ENCODE results near the gene OTUD3.
A peak's percentile ranks its signal among the peaks of the same experiment; 100 is the strongest.
"Not testable (repeated sequence)": the region's sequence is repeated elsewhere in the genome, so short reads cannot be mapped to it uniquely, and the experiment has no call there.

OTUD3 gene

GRCh38 chr1:19877181-19877750 is 4.9 kb upstream of the OTUD3 start:
- no peak overlapping the region for H3K27ac Mint-ChIP-seq (ENCODE audit: low read depth)
- H3K9me3 Mint-ChIP-seq: no peaks in the 10 kb centered on the region
- H3K36me3 Mint-ChIP-seq (ENCODE audit: insufficient read depth): peaks cover 2% of the 10 kb centered on the region
- DNase-seq (ENCODE audit: low spot score in 2 of 2): no peak
- peaks cover 70% of the 10 kb centered on the region for H3K27me3 Mint-ChIP-seq
- H3K4me1 Mint-ChIP-seq: peaks cover 6% of the 10 kb centered on the region
- no peak overlapping the region for H3K4me3 Mint-ChIP-seq
- ATAC-seq (replicated peaks; ENCODE audit: extremely low read depth, poor library complexity, severe bottlenecking): no peak

GRCh38 chr1:19877821-19878636 is 4.2 kb upstream of the OTUD3 start:
- H3K36me3 Mint-ChIP-seq (ENCODE audit: insufficient read depth): peaks cover 4% of the 10 kb centered on the region
- no peak overlapping the region for H3K27ac Mint-ChIP-seq (ENCODE audit: low read depth)
- H3K27me3 Mint-ChIP-seq: peaks cover 63% of the 10 kb centered on the region
- no peak overlapping the region for H3K4me3 Mint-ChIP-seq
- no peaks in the 10 kb centered on the region for H3K9me3 Mint-ChIP-seq
- ATAC-seq (replicated peaks; ENCODE audit: extremely low read depth, poor library complexity, severe bottlenecking): no peak
- peaks cover 10% of the 10 kb centered on the region for H3K4me1 Mint-ChIP-seq
- DNase-seq (ENCODE audit: low spot score in 2 of 2): no peak

GRCh38 chr1:19878637-19878985 is 3.6 kb upstream of the OTUD3 start:
- Mint-ChIP-seq H3K9me3 (no peaks in the 10 kb centered on the region), H3K27me3 (peaks cover 57% of the 10 kb centered on the region), H3K4me3 (no peak overlapping the region), H3K27ac (ENCODE audit: low read depth) (no peak overlapping the region), H3K4me1 (peaks cover 16% of the 10 kb centered on the region), H3K36me3 (ENCODE audit: insufficient read depth) (peaks cover 4% of the 10 kb centered on the region)
- DNase-seq (ENCODE audit: low spot score in 2 of 2) (no peak), ATAC-seq (replicated peaks; ENCODE audit: extremely low read depth, poor library complexity, severe bottlenecking) (no peak)

GRCh38 chr1:19879227-19879626 is 3.0 kb upstream of the OTUD3 start:
- Mint-ChIP-seq H3K4me3 (no peak overlapping the region), H3K9me3 (no peaks in the 10 kb centered on the region), H3K27ac (ENCODE audit: low read depth) (no peak overlapping the region), H3K36me3 (ENCODE audit: insufficient read depth) (peaks cover 4% of the 10 kb centered on the region), H3K27me3 (peaks cover 51% of the 10 kb centered on the region), H3K4me1 (peaks cover 22% of the 10 kb centered on the region)
- no peak for ATAC-seq (replicated peaks; ENCODE audit: extremely low read depth, poor library complexity, severe bottlenecking)
- no peak for DNase-seq (ENCODE audit: low spot score in 2 of 2)

- ATAC-seq (replicated peaks; ENCODE audit: extremely low read depth, poor library complexity, severe bottlenecking): no peak
- DNase-seq (ENCODE audit: low spot score in 2 of 2): no peak
- Mint-ChIP-seq H3K27ac (ENCODE audit: low read depth) (no peak overlapping the region), H3K27me3 (peaks cover 46% of the 10 kb centered on the region), H3K4me3 (no peak overlapping the region), H3K4me1 (peaks cover 27% of the 10 kb centered on the region), H3K9me3 (no peaks in the 10 kb centered on the region), H3K36me3 (ENCODE audit: insufficient read depth) (peaks cover 4% of the 10 kb centered on the region)
These were observed 2.5 kb upstream of the OTUD3 start for GRCh38 chr1:19879661-19880060.

GRCh38 chr1:19880841-19881240 is 1.4 kb upstream of the OTUD3 start:
- Mint-ChIP-seq H3K27me3 (peaks cover 38% of the 10 kb centered on the region), H3K4me1 (peaks cover 38% of the 10 kb centered on the region)
- H3K27ac Mint-ChIP-seq (ENCODE audit: low read depth); H3K36me3 Mint-ChIP-seq (ENCODE audit: insufficient read depth); DNase-seq (ENCODE audit: low spot score in 2 of 2); H3K9me3 Mint-ChIP-seq; ATAC-seq (replicated peaks; ENCODE audit: extremely low read depth, poor library complexity, severe bottlenecking); H3K4me3 Mint-ChIP-seq: not testable (repeated sequence)

GRCh38 chr1:19884312-19884711 is 2.1 kb downstream of the OTUD3 start:
- Mint-ChIP-seq H3K27ac (ENCODE audit: low read depth) (no peak overlapping the region), H3K36me3 (ENCODE audit: insufficient read depth) (peaks cover 4% of the 10 kb centered on the region), H3K9me3 (no peaks in the 10 kb centered on the region), H3K27me3 (peaks cover 4% of the 10 kb centered on the region), H3K4me1 (peaks cover 55% of the 10 kb centered on the region), H3K4me3 (peak overlapping the region; percentile 83)
- no peak for DNase-seq (ENCODE audit: low spot score in 2 of 2)
- ATAC-seq (replicated peaks; ENCODE audit: extremely low read depth, poor library complexity, severe bottlenecking): no peak

- H3K4me3 Mint-ChIP-seq: no peak overlapping the region
- peaks cover 9% of the 10 kb centered on the region for H3K36me3 Mint-ChIP-seq (ENCODE audit: insufficient read depth)
These were observed 3.6 kb downstream of the OTUD3 start for GRCh38 chr1:19885821-19886220.

GRCh38 chr1:19888112-19888511 is 5.9 kb downstream of the OTUD3 start:
- no peak overlapping the region for H3K4me3 Mint-ChIP-seq
- H3K4me1 Mint-ChIP-seq: peaks cover 68% of the 10 kb centered on the region
- H3K27ac Mint-ChIP-seq (ENCODE audit: low read depth): no peak overlapping the region
- peaks cover 21% of the 10 kb centered on the region for H3K36me3 Mint-ChIP-seq (ENCODE audit: insufficient read depth)
- no peak for ATAC-seq (replicated peaks; ENCODE audit: extremely low read depth, poor library complexity, severe bottlenecking)
- no peak for DNase-seq (ENCODE audit: low spot score in 2 of 2)
- H3K9me3 Mint-ChIP-seq: no peaks in the 10 kb centered on the region
- no peaks in the 10 kb centered on the region for H3K27me3 Mint-ChIP-seq

More at GRCh38 chr1:19885821-19886220, 3.6 kb downstream of the OTUD3 start:
- ATAC-seq (replicated peaks; ENCODE audit: extremely low read depth, poor library complexity, severe bottlenecking) (no peak), DNase-seq (ENCODE audit: low spot score in 2 of 2) (no peak)
- Mint-ChIP-seq H3K27me3 (no peaks in the 10 kb centered on the region), H3K4me1 (peaks cover 67% of the 10 kb centered on the region), H3K9me3 (no peaks in the 10 kb centered on the region), H3K27ac (ENCODE audit: low read depth) (no peak overlapping the region)

- no peaks in the 10 kb centered on the region for H3K9me3 Mint-ChIP-seq
- no peaks in the 10 kb centered on the region for H3K27me3 Mint-ChIP-seq
- ATAC-seq (replicated peaks; ENCODE audit: extremely low read depth, poor library complexity, severe bottlenecking) (no peak), DNase-seq (ENCODE audit: low spot score in 2 of 2) (no peak)
- no peak overlapping the region for H3K4me3 Mint-ChIP-seq
- H3K36me3 Mint-ChIP-seq (ENCODE audit: insufficient read depth): peaks cover 25% of the 10 kb centered on the region
- H3K4me1 Mint-ChIP-seq: peaks cover 54% of the 10 kb centered on the region
- no peak overlapping the region for H3K27ac Mint-ChIP-seq (ENCODE audit: low read depth)
These were observed 7.5 kb downstream of the OTUD3 start for GRCh38 chr1:19889656-19890055.

GRCh38 chr1:19892129-19892528 is 9.9 kb downstream of the OTUD3 start:
- H3K36me3 Mint-ChIP-seq (ENCODE audit: insufficient read depth): peaks cover 35% of the 10 kb centered on the region
- no peaks in the 10 kb centered on the region for H3K27me3 Mint-ChIP-seq
- H3K9me3 Mint-ChIP-seq: no peaks in the 10 kb centered on the region
- DNase-seq (ENCODE audit: low spot score in 2 of 2) (no peak), ATAC-seq (replicated peaks; ENCODE audit: extremely low read depth, poor library complexity, severe bottlenecking) (no peak)
- H3K4me3 Mint-ChIP-seq: no peak overlapping the region
- no peak overlapping the region for H3K27ac Mint-ChIP-seq (ENCODE audit: low read depth)
- H3K4me1 Mint-ChIP-seq: peaks cover 43% of the 10 kb centered on the region

GRCh38 chr1:19892628-19893168 is 10.5 kb downstream of the OTUD3 start:
- Mint-ChIP-seq H3K4me3 (no peak overlapping the region), H3K4me1 (peaks cover 38% of the 10 kb centered on the region), H3K36me3 (ENCODE audit: insufficient read depth) (peaks cover 39% of the 10 kb centered on the region), H3K9me3 (no peaks in the 10 kb centered on the region), H3K27ac (ENCODE audit: low read depth) (no peak overlapping the region), H3K27me3 (no peaks in the 10 kb centered on the region)
- DNase-seq (ENCODE audit: low spot score in 2 of 2): no peak
- no peak for ATAC-seq (replicated peaks; ENCODE audit: extremely low read depth, poor library complexity, severe bottlenecking)

- ATAC-seq (replicated peaks; ENCODE audit: extremely low read depth, poor library complexity, severe bottlenecking): no peak
These were observed 11.5 kb downstream of the OTUD3 start for GRCh38 chr1:19893687-19894086.

More at GRCh38 chr1:19893687-19894086, 11.5 kb downstream of the OTUD3 start:
- Mint-ChIP-seq H3K27me3 (no peaks in the 10 kb centered on the region), H3K4me3 (no peak overlapping the region), H3K27ac (ENCODE audit: low read depth) (no peak overlapping the region), H3K36me3 (ENCODE audit: insufficient read depth) (peaks cover 42% of the 10 kb centered on the region), H3K9me3 (no peaks in the 10 kb centered on the region), H3K4me1 (peaks cover 28% of the 10 kb centered on the region)
- DNase-seq (ENCODE audit: low spot score in 2 of 2): no peak

Data from central memory CD8-positive, alpha-beta T cell (primary cell).